MM.1S (cell line): ENCODE results near the gene PORCN.

Experiments
- DNase-seq: peaks from one replicate; pipeline ENCODE4 v3.0.0-alpha.2; 2015
- H2AFZ ChIP-seq: fragments of 300-600 bp; sonication (generic); 2 replicates; pipeline ENCODE4 v1.6.0; 2016; ENCODE audit warnings: antibody characterized with exemption, low read length
- H3F3A ChIP-seq: fragments of 300-600 bp; sonication (generic); 2 replicates; pipeline ENCODE4 v1.6.1; 2016; ENCODE audit warnings: mild to moderate bottlenecking, antibody characterized with exemption, low read length, moderate library complexity, mixed read lengths; ENCODE audit not compliant: insufficient read depth
- H3K27ac ChIP-seq: fragments of 300-600 bp; sonication (generic); 2 replicates; pipeline ENCODE4 v1.5.1; 2016; ENCODE audit warnings: mild to moderate bottlenecking, low read length
- H3K27me3 ChIP-seq: fragments of 300-600 bp; sonication (generic); replicated peaks from 2 replicates; pipeline ENCODE4 v1.6.0; 2016; ENCODE audit warnings: low read length; ENCODE audit not compliant: insufficient read depth
- H3K36me3 ChIP-seq: fragments of 300-600 bp; sonication (generic); replicated peaks from 2 replicates; pipeline ENCODE4 v1.6.1; 2016; ENCODE audit warnings: mild to moderate bottlenecking, low read length, mixed read lengths; ENCODE audit not compliant: insufficient read depth
- H3K4me1 ChIP-seq: fragments of 300-600 bp; sonication (generic); 2 replicates; pipeline ENCODE4 v1.6.1; 2016; ENCODE audit warnings: low read length, mixed read lengths
- H3K4me2 ChIP-seq: fragments of 300-600 bp; sonication (generic); 2 replicates; pipeline ENCODE4 v1.6.0; 2016; ENCODE audit warnings: low read depth, low read length
- H3K4me3 ChIP-seq: fragments of 300-600 bp; sonication (generic); 2 replicates; pipeline ENCODE4 v1.5.1; 2016; ENCODE audit warnings: low read length, mixed read lengths
- H3K79me2 ChIP-seq: fragments of 300-600 bp; sonication (generic); 2 replicates; pipeline ENCODE4 v1.6.1; 2016; ENCODE audit warnings: mixed run types, low read length, mixed read lengths
- H3K9ac ChIP-seq: fragments of 300-600 bp; sonication (generic); 2 replicates; pipeline ENCODE4 v1.6.1; 2016; ENCODE audit warnings: low read length, mixed read lengths
- H3K9me2 ChIP-seq: fragments of 300-600 bp; sonication (generic); replicated peaks from 2 replicates; pipeline ENCODE4 v1.6.1; 2016; ENCODE audit warnings: mild to moderate bottlenecking, low read length, mixed read lengths; ENCODE audit not compliant: insufficient read depth
- H3K9me3 ChIP-seq: fragments of 300-600 bp; sonication (generic); replicated peaks from 2 replicates; pipeline ENCODE4 v1.6.1; 2016; ENCODE audit warnings: mild to moderate bottlenecking, low read length, mixed read lengths; ENCODE audit not compliant: insufficient read depth
- H4K20me1 ChIP-seq: fragments of 300-600 bp; sonication (generic); 2 replicates; pipeline ENCODE4 v1.6.1; 2016; ENCODE audit warnings: mild to moderate bottlenecking, low read length, moderate library complexity, mixed read lengths; ENCODE audit not compliant: insufficient read depth
- EZH2 ChIP-seq: fragments of 300-600 bp; sonication (generic); optimal IDR thresholded peaks from 2 replicates; pipeline ENCODE3; 2017; ENCODE audit warnings: low read depth, mild to moderate bottlenecking, antibody characterized with exemption, low read length, mixed read lengths
- EZH2phosphoT487 ChIP-seq: fragments of 300-600 bp; sonication (generic); IDR thresholded peaks from 2 replicates; pipeline ENCODE4 v1.6.1; 2018; ENCODE audit warnings: antibody characterized with exemption, low read length
- TF ChIP-seq, protein P1 (sequence below): fragments of 300-600 bp; sonication (generic); IDR thresholded peaks from 2 replicates; pipeline ENCODE4 v1.5.1; 2016; ENCODE audit warnings: antibody characterized with exemption, low read length, mixed read lengths

PORCN gene

DNA sequence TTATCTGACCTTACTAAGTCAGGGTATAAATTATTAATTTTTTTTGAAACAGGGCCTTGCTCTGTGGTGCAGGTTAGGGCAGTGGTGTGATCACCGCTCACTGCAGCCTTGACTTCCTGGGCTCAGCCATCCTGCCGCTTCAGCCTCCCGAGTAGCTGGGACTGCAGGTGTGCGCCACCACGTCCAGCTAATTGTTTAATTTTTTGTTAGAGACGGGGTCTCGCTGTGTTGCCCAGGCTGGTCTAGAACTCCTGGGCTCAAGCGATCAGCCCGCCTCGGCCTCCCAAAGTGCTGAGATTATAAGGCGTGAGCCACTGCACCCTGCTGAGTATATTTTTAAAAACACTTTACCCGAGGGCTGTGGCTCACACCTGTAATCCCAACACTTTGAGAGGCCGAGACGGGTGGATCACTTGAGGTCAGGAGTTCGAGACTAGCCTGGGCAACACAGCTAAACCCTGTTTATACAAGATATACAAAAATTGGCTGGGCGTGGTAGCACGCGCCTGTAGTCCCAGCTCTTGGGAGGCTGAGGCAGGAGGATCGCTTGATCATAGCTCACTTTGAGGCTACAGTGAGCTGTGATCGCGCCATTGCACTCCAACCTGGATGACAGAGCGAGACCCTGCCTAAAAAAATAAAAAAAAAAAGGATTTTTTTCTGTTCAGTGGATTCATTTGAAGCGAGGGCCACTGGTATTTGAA lies 30.0 kb downstream of the PORCN start:
- TF ChIP-seq EZH2phosphoT487, result no peak
- no peak for TF ChIP-seq EZH2
- TF ChIP-seq, protein P1, sequence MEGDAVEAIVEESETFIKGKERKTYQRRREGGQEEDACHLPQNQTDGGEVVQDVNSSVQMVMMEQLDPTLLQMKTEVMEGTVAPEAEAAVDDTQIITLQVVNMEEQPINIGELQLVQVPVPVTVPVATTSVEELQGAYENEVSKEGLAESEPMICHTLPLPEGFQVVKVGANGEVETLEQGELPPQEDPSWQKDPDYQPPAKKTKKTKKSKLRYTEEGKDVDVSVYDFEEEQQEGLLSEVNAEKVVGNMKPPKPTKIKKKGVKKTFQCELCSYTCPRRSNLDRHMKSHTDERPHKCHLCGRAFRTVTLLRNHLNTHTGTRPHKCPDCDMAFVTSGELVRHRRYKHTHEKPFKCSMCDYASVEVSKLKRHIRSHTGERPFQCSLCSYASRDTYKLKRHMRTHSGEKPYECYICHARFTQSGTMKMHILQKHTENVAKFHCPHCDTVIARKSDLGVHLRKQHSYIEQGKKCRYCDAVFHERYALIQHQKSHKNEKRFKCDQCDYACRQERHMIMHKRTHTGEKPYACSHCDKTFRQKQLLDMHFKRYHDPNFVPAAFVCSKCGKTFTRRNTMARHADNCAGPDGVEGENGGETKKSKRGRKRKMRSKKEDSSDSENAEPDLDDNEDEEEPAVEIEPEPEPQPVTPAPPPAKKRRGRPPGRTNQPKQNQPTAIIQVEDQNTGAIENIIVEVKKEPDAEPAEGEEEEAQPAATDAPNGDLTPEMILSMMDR, result no peak
- Histone ChIP-seq H3K79me2 (peaks cover 17% of the 10 kb centered on the region), H3K4me3 (no peak overlapping the region), H3K36me3 (no peaks in the 10 kb centered on the region), H3K9me3 (no peaks in the 10 kb centered on the region), H3F3A (peaks cover 18% of the 10 kb centered on the region), H3K27ac (peak overlapping the region; percentile 6; the same call in 1 of the 2 replicates), H4K20me1 (no peaks in the 10 kb centered on the region), H3K4me2 (peak overlapping the region; percentile 45; the same call in 1 of the 2 replicates), H3K9ac (no peak overlapping the region), H3K9me2 (no peaks in the 10 kb centered on the region), H3K4me1 (peaks cover 8% of the 10 kb centered on the region), H3K27me3 (no peaks in the 10 kb centered on the region), H2AFZ (peak overlapping the region; percentile 44)
- no peak for DNase-seq

DNA sequence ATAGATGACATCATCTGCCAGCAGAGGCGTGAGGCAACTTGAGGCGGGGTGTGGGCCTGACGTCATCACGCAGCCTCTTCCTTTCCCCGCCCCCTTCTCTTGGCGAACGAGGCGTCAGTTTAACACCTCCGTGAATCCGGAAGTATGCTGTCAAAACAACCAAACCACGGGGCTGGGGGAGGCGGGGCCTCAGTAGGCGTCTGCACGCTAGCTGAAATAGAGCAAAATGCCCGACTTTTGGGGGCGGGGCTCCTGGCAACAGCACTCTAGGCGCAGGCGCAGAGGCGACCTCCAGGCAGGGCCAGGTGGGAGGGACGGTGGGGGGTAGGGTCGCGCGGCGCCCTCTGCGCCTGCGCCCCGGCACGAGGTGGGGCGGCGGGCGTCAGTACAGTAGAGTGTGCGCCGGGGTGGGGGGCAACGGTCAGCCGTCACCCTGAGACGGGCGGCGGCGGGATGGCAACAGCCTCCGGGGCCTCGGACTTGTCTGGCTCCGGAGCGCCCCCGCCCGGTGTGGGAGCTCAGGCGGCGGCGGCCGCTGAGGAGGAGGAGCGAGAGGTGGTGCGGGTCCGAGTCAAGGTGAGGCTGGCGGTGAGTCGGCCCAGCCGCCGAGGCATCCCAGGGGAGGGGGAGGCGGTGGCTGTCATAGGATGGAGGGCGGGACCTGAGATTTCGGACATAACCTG lies 30.7 kb downstream of the PORCN start, which contains the start of gene TBC1D25:
Gene TBC1D25 (plus strand): TSS at position 370 of the 683 bp plus-strand sequence. CDS start 84 bp downstream, at position 454.
- no peaks in the 10 kb centered on the region for H3K9me3 ChIP-seq
- TF ChIP-seq, protein P1, result peak; percentile 42
- no peak for TF ChIP-seq EZH2
- H3K9ac ChIP-seq, result peak within 1 kb of the TSS; percentile 79
- peaks cover 8% of the 10 kb centered on the region for H3K4me1 ChIP-seq
- peak within 1 kb of the TSS; percentile 92 for H3K4me2 ChIP-seq
- DNase-seq, result peak; percentile 98
- H3K36me3 ChIP-seq, result no peaks in the 10 kb centered on the region
- H3K4me3 ChIP-seq, result peak within 1 kb of the TSS; percentile 74
- no peaks in the 10 kb centered on the region for H3K9me2 ChIP-seq
- peaks cover 18% of the 10 kb centered on the region for H3F3A ChIP-seq
- H3K79me2 ChIP-seq, result peaks cover 21% of the 10 kb centered on the region
- no peaks in the 10 kb centered on the region for H3K27me3 ChIP-seq
- no peaks in the 10 kb centered on the region for H4K20me1 ChIP-seq
- H3K27ac ChIP-seq, result peak within 1 kb of the TSS; percentile 87
- H2AFZ ChIP-seq, result peak within 1 kb of the TSS; percentile 44

DNA sequence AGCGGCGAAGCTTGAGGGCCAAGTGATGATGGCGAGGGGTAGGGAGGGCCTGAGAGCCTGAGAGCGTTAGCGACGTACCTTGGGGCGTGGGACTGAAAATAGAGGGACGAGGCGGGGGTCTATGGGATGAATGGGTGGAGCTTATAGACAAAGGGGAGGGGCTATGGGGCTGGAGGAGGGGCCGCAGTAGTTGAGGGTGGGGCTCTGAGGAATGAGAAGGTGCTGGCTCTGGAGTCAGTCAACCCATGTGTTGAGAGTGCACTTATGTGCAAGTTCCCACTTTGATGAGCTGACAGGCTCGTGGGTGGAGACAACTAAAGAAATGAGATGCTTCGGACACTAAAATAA lies 31.2 kb downstream of the PORCN start:
- Histone ChIP-seq H3K9ac (peak overlapping the region; percentile 79), H3K79me2 (peaks cover 26% of the 10 kb centered on the region), H3K9me3 (no peaks in the 10 kb centered on the region), H3K4me1 (peaks cover 8% of the 10 kb centered on the region), H2AFZ (peak overlapping the region; percentile 18; the same call in 1 of the 2 replicates), H3K27me3 (no peaks in the 10 kb centered on the region), H3K9me2 (no peaks in the 10 kb centered on the region), H3K4me3 (peak overlapping the region; percentile 74), H4K20me1 (no peaks in the 10 kb centered on the region), H3K4me2 (peak overlapping the region; percentile 92), H3F3A (peaks cover 18% of the 10 kb centered on the region), H3K27ac (peak overlapping the region; percentile 87; the same call in 1 of the 2 replicates), H3K36me3 (no peaks in the 10 kb centered on the region)
- TF ChIP-seq, protein P1, result no peak
- no peak for TF ChIP-seq EZH2phosphoT487
- TF ChIP-seq EZH2, result no peak
- peak; percentile 27 for DNase-seq
